HT-29 (cell line): ENCODE data around the gene PDE6B. TPM values are rescaled to one million over a fixed set of nuclear protein-coding genes. Genes with fewer than 3 reads are reported as not detected.
A peak's percentile ranks its signal among the peaks of the same experiment; 100 is the strongest.
"Not testable (repeated sequence)": the region's sequence is repeated elsewhere in the genome, so short reads cannot be mapped to it uniquely, and the experiment has no call there.

Source experiments
- DNase-seq: peaks from one replicate; pipeline ENCODE4 v3.0.0-alpha.2; 2015; ENCODE audit warnings: low spot score
- total RNA-seq: library from RNA; depleted of rRNA; stranded (reverse); fragments of >200 nt; shearing (Covaris generic); gene quantifications from 2 replicates; pipeline ENCODE4 v1.2.3, GENCODE V29; 2014; rRNA removed

PDE6B gene
- total RNA-seq, 1 experiment from 2014 or later = not detected

DNA sequence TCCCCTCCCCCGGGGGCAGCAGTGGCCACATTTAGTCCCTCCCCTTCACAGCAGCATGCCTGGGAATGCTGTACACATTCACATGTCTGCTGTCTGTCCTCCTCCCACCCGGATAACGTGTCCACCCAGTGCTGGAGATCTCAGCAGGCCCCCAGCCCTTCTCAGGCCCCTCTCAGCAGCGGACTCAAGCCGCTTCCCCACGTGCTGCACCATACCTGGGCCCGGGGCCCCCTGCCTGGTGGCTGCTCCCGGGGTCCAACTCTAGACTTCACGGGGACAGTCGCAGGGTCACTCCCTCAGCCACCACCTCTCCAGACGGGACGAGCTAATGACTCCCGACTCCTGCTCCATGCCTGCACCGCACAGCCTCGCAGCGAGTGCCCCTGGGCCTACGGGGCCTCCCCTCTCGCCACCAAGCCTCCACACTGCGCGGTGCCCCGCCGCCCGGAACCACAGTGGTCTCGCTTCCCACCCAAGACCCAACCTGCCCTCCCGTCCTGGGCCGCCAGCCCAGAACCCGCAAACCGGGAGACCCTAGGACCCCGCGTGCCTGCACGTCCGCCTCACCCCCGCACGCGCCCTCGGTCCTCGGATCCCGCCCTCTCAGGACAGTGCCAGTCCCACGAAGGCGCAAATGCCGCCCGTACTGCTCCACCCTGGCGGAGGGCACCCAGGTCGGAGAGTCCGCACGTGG lies 79.0 kb downstream of the PDE6B start:
- DNase-seq = no peak

DNA sequence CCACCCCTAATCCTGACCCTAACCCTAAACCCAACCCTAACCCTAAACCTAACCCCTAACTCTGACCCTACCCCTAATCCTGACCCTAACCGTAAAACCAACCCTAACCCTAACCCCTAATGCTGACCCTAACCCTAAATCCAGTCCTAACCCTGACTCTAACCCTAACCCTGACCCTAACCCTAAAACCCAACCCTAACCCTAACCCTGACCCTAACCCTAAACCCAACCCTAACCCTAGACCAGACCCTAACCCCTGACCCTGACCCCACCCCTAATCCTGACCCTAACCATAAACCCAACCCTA lies 79.6 kb downstream of the PDE6B start:
- no peak for DNase-seq

DNA sequence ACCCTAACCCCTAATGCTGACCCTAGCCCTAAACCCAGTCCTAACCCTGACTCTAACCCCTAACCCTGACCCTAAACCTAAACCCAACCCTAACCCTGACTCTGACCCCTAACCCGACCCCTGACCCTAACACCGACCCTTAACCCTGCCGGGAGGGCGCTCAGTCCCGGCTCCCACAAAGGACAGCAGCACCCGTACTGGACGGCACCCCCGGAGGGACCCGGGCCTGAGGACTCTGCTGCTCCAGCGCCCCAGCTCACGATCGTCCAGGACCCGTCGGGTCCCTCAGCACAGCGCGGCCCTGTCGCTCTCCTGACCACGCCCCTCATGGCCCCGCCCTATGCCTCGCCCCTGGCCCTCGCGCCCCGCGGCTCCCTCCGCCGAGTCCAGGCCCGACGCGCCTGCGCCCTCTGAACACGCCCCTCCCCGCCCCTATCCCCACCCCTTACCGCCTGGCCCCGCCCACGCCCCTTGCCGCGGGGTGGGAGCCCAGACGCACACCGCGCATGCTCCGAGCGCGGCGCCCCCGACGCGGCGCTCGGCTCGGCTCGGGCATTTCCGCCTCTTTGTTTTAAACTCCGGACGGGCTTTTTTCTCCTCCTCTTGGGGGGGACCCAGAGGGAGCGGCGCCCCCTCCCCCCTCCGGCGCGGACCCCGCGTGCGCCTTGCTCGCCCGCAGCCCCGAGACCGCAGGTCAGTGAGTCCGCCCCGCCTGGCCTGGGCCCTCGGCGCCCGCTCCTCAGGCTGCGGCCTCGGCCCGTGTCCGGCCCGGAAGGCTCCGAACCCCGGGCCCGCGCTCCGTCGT lies 80.1 kb downstream of the PDE6B start, which contains the start of gene PCGF3:
Gene PCGF3 (plus strand): TSS at position 555 of the 805 bp plus-strand sequence. CDS start 27,849 bp downstream, outside the sequence.
- DNase-seq = peak; percentile 94

DNA sequence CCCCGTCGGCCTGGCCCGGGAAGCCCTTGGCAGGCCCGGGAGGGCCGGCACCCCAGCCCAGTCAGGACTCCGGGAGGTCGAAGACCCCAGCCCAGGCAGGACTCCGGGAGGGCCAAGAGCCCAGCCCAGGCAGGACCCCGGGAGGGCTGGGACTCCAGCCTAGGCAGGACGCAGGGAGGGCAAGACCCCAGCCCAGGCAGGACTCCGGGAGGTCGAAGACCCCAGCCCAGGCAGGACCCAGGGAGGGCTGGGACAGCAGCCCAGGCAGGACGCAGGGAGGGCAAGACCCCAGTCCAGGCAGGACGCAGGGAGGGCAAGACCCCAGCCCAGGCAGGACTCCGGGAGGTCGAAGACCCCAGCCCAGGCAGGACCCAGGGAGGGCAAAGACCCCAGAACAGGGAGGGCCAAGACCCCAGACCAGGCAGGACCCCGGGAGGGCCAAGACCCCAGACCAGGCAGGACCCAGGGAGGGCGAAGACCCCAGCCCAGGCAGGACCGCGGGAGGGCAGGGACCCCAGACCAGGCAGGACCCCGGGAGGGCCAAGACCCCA lies 80.8 kb downstream of the PDE6B start:
- not testable (repeated sequence) for DNase-seq

DNA sequence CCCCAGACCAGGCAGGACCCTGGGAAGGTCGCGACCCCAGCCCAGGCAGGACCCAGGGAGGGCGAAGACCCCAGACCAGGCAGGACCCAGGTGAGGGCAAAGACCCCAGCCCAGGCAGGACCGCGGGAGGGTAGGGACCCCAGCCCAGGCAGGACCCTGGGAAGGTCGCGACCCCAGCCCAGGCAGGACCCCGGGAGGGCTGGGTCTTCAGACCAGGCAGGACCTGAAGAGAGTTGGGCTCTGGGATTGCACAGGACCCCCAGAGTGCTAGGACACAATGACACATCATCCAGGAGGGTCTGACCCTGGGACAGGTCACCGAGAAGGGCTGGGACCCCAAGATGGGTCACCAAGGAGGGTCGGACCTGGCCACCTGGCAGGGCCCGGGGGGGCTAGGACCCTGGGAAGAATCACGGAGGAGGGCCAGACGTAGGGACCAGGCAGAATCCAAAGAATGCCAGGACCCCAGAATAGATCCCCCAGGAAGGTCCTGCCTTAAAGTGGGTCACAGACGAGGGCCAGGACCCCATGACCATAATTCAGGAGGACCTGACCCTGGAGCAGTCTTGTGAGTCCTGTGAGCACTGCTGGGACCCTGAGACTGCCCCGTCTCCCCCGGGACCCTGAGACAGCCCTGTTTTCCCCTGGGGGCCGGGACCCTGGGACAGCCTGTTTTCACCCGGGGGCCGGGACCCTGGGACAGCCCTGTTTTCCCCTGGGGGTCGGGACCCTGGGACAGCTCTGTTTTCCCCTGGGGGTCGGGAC lies 81.6 kb downstream of the PDE6B start:
- no peak for DNase-seq

DNA sequence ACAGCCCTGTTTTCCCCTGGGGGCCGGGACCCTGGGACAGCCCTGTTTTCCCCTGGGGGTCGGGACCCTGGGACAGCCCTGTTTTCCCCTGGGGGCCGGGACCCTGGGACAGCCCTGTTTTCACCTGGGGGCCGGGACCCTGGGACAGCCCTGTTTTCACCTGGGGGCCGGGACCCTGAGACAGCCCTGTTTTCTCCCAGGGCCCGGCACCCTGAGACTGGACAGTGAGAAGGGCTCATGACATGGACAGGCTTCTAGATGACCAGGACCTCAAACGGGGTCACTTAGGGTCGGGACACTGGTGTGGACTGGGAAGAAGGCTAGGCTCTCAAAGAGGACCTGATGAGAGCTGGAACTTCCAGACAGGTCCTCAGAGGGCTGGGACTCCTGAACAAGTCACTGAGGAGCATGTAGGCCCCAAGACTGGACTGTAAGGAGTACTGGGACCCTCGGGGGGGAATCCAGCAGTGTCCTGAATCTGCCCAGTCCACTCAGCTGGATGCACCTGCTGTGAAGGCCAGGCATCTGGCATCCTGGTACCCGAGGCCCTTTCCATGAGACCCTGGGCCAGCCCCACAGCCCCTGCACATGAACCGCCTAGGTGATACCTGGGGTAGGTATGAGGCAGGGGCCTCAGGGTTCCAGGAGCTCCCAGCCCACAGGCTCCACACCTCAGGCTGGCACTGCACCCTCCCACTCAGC lies 82.7 kb downstream of the PDE6B start:
- no peak for DNase-seq

DNA sequence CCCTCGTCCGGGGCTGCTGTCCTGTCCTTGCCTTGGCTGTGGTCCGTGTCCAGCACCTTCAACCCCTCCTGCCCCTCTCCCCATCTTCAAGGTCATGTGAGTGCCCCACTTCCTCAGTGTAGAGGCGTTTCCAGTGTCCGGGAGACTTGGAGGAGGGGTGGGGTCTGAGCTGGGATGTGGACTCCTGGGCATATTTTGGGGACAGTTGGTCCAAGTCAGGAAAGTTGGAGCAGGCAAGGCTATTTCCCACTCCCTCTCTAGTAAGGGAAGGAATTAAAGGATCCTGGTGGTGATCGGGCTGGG lies 83.2 kb downstream of the PDE6B start:
- no peak for DNase-seq

DNA sequence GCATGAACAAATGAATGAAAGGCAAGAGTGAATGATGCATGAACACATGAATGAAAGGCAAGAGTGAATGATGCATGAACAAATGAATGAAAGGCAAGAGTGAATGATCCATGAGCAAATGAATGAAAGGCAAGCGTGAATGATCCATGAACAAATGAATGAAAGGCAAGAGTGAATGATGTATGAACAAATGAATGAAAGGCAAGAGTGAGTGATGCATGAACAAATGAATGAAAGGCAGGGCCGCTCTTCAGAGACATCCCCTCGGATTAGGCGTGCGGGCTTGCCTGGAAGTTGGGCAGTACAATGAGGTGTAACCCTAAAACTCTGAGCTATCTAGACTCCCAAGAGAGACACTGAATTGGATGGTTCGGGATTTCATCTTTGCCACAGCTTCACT lies 84.0 kb downstream of the PDE6B start:
- DNase-seq = no peak

DNA sequence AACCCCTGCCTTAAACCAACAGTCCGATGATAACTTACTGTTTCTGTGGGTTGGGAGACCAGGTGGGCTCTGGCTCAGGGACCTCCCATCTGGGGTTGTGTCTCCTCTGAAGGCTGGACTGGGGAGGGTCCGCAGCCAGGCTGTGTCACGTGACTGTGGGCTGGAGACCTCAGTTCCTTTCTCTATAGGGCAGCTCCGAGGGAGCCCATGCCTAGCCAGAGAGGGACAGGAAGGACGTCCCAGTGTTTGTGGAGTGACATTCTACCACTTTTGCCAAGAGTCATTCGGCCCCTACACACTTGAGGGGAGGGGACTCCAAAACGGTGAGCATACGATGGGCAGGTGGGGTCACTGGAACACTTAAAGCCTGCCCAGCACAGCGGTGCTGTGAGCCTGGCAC lies 84.7 kb downstream of the PDE6B start:
- DNase-seq = no peak

DNA sequence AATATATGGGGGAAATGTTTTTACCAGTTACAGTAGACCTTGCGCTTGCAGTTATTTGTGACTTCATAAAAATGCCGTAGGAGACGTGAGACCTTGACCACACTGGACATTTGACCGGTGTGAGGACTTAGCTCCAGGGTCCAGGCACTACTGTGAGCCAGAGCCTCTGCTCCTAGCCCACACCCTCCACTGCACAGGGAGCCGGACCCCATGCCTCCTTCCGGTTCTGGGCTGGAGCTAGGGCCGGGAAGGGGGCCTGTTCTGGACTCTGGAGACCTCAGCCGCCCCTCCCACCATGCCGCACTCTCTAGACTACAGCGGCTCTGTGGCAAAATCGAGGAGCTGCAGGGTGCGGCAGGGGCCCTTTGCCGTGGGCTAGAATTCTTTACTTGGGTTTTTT lies 85.5 kb downstream of the PDE6B start:
- no peak for DNase-seq

DNA sequence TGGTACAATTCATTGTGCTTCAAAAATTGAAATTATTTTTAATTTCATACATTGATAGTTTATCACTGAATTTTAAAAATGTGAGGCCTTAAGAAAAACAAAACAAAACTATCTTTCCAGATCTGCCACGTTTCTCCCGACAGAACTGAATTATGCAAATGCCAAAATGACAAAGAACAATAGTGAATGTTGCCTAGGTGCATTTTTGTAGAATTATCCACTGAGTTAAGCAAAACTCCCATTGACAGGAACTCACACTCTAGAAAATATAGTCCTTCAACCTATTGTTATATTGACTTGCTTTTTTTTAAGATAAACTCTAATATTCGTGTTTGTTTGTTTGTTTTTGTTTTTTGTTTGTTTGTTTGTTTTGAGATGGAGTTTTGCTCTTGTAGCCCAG lies 86.7 kb downstream of the PDE6B start:
- no peak for DNase-seq

DNA sequence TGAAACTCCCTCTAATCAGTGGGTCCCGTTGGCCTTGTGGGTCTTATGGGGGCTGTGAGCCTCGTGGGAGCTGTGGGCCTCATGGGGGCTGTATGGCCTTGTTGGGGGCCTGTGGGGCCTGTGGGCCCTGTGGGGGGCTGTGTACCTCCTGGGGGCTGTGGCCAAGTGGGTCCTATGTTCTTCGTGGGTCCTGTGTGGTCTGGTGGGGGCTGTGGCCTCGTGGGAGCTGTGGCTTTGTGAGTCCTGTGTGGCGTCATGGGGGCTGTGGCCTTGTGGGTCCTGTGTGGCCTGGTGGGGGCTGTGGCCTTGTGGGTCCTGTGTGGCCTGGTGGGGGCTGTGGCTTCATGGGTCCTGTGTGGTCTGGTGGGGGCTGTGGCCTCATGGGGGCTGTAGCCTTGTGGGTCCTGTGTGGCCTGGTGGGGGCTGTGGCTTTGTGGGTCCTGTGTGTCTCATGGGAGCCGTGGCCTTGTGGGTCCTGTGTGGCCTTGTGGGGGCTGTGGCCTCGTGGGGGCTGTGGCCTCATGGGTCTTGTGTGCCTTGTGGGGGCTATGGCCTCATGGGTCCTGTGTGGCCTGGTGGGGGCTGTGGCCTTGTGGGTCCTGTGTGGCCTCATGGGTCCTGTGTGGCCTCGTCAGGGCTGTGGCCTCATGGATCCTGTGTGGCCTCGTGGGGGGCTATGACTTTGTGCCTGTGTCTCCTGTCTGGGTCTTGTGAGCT lies 87.7 kb downstream of the PDE6B start:
- DNase-seq = no peak

DNA sequence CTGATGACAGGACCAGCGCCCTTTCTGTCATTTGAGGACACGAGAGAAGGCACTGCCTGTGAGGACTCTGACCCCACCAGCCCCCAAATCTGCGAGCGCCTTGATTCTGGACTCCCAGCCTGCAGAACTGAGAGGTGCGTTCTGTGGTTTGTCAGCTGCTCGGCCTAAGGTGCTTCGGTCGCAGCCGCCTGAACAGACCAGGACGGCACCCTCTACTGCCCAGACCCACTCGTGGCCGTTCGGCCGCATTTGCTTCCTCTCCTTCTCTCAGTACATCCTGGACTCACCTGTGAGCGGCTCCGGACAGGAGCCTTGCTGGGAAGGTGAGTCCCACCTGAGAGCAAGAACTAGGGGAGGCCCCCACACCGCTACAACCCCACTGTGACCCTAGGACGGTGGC lies 88.7 kb downstream of the PDE6B start:
- DNase-seq = no peak

DNA sequence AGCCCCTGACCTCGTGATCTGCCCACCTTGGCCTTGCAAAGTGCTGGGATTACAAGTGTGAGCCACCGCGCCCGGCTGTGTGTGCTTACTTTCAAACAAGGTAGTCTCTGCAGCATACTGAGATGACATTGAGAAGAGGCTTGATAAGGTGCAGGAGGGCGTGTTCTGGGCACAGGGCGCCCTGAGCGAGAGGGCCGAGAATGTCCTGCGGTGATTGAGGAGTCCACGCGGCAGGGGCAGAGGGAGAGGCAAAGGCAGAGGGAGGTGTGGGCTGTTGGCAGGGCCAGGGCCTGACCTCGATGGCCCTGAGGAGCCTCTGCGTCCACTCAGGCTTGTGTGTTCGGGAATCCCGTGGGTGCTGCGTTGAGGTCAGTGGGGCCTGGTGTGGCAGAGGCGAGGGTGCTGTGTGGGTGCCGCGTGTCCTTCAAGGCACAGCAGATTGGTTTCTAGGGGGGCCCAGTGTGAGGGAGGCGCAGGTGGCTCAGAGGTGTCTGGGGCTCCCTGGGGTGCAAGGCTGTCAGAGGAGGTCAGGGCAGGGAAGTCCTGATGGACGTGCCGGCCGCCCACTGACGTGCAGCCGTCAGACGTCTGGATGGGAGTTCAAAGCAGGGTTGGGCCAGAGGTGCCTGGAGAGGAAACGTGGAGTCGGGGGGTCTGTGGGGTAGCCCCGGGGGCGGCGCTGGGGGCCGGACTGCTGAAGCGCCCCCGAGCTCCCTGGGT lies 92.4 kb downstream of the PDE6B start:
- no peak for DNase-seq

DNA sequence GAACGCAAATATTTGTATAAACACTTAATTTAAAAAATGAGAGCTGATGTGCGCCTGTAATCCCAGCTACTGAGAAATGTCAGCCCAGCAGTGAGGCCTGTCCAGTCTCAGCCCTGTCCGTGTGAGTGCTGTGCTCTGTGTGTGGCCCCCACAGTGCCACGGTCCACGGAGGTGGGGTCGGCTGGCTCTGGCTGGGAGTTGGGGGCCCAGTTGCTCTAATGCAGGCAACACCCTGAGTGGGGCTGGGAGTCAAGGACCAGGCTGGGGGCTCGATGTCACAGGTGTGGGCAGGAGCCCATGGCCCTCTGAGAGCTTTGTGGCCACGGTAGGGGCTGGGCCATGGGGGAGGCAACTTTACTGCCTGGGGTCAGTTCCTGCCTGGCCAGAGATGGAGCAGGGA lies 93.1 kb downstream of the PDE6B start:
- no peak for DNase-seq

Other genes starting within 250 kb of the PDE6B start
- gene ZNF721, start 126.4 kb upstream of the PDE6B start, total RNA-seq = 13.9 and 16.5 TPM in 2 replicates
- 42.1 and 49.7 TPM in 2 replicates for gene PIGG, start 126.4 kb upstream of the PDE6B start, total RNA-seq
- not detected in 2 replicates for gene TMEM271, start 49.3 kb upstream of the PDE6B start, total RNA-seq
- 378 and 389 TPM in 2 replicates for gene ATP5ME, start 48.7 kb downstream of the PDE6B start, total RNA-seq
- 10.9 and 12.6 TPM in 2 replicates for gene MYL5, start 49.0 kb downstream of the PDE6B start, total RNA-seq
- gene SLC49A3, start 63.6 kb downstream of the PDE6B start, total RNA-seq = 0.56 TPM in 1 of 2 replicates, not detected in the other
- 48.6 and 64.9 TPM in 2 replicates for gene PCGF3, start 80.3 kb downstream of the PDE6B start, total RNA-seq
- 0.28 and 0.73 TPM in 2 replicates for gene CPLX1, start 200.6 kb downstream of the PDE6B start, total RNA-seq